NT2/D1 (cell line): ENCODE data around the gene SLC15A3.

Experiments
- SUZ12 ChIP-seq: IDR thresholded peaks from 2 replicates; pipeline ENCODE4 v1.6.1; 2011; ENCODE audit not compliant: insufficient read length, insufficient read depth; ENCODE audit errors: extremely low read depth
- YY1 ChIP-seq: IDR thresholded peaks from 2 replicates; pipeline ENCODE4 v1.6.1; 2011; ENCODE audit not compliant: insufficient read length, insufficient read depth
- ZNF274 ChIP-seq: IDR thresholded peaks from 2 replicates; pipeline ENCODE4 v1.6.1; 2011; ENCODE audit warnings: mild to moderate bottlenecking, low read depth, low read length

DNA sequence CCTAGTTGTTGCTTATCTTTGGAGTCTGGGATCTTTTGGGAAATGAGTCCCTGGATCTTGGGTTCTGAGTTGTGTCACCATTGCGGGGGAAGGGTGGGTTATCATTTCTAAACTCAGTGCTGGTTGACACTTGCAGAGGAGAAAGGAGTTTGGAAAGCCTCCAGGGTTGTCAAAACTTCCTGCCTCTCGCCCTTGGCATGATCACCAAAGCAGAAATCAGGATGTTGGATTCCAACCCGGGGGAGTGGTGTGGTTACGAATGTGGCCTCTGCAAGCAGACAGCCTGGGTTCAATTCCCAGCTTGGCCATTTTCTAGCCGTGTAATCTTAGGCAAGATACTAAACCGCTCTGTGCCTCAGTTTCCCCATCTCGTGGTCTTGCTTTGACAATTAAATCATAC lies 43.8 kb upstream of the SLC15A3 start:
- TF ChIP-seq ZNF274 = no peak
- no peak for TF ChIP-seq YY1
- TF ChIP-seq SUZ12 = no peak
